Mucosa of stomach (tissue), 1 donor: ENCODE data around the gene SPAG7.
"Not testable (repeated sequence)": the region's sequence is repeated elsewhere in the genome, so short reads cannot be mapped to it uniquely, and the experiment has no call there.

Experiments
- H3K27me3 ChIP-seq: one replicate; pipeline ENCODE4 v1.7.0; 2013; ENCODE audit warnings: mild to moderate bottlenecking, low read length; ENCODE audit not compliant: control insufficient read depth, insufficient read depth
- H3K36me3 ChIP-seq: one replicate; pipeline ENCODE4 v1.7.0; 2013; ENCODE audit warnings: low read length; ENCODE audit not compliant: control insufficient read depth, insufficient read depth
- H3K4me1 ChIP-seq: one replicate; pipeline ENCODE4 v1.7.0; 2013; ENCODE audit warnings: mild to moderate bottlenecking, low read length; ENCODE audit not compliant: control insufficient read depth, insufficient read depth
- H3K4me3 ChIP-seq: one replicate; pipeline ENCODE4 v1.7.0; 2013; ENCODE audit warnings: low read length
- H3K9ac ChIP-seq: one replicate; pipeline ENCODE4 v1.7.0; 2013; ENCODE audit warnings: mild to moderate bottlenecking, low read length, moderate library complexity
- H3K9me3 ChIP-seq: one replicate; pipeline ENCODE4 v1.7.0; 2013; ENCODE audit warnings: mild to moderate bottlenecking, low read length, moderate library complexity; ENCODE audit not compliant: control insufficient read depth
- donor health status: Pancreatic carcinoma.

SPAG7 gene

GRCh38 chr17:4919511-4920047 is 48.0 kb downstream of the SPAG7 start:
- Histone ChIP-seq H3K36me3 (no peaks in the 10 kb centered on the region), H3K4me3 (no peak overlapping the region), H3K27me3 (no peaks in the 10 kb centered on the region), H3K9ac (no peak overlapping the region), H3K9me3 (no peaks in the 10 kb centered on the region), H3K4me1 (no peaks in the 10 kb centered on the region)

- H3K9ac ChIP-seq, H3K36me3 ChIP-seq, H3K27me3 ChIP-seq, H3K4me3 ChIP-seq, H3K9me3 ChIP-seq, H3K4me1 ChIP-seq: not testable (repeated sequence)
Observed at GRCh38 chr17:4914551-4914950, 53.1 kb downstream of the SPAG7 start.

GRCh38 chr17:4913994-4914393 is 53.6 kb downstream of the SPAG7 start:
- no peak overlapping the region for H3K4me3 ChIP-seq
- H3K9me3 ChIP-seq, result no peaks in the 10 kb centered on the region
- H3K9ac ChIP-seq, result no peak overlapping the region
- H3K36me3 ChIP-seq, result no peaks in the 10 kb centered on the region
- H3K27me3 ChIP-seq, result no peaks in the 10 kb centered on the region
- H3K4me1 ChIP-seq, result peaks cover 9% of the 10 kb centered on the region
